Panc1 (cell line): Measurements from ENCODE around the gene AGBL1.

Source experiments
- CTCF ChIP-seq: fragments of 450-650 bp; IDR thresholded peaks from 2 replicates; pipeline ENCODE4 v1.5.1; 2017; ENCODE audit warnings: mild to moderate bottlenecking
- SIN3A ChIP-seq: IDR thresholded peaks from 2 replicates; pipeline ENCODE4 v1.6.1; 2012; ENCODE audit warnings: low read depth, mild to moderate bottlenecking, low read length, moderate library complexity, borderline replicate concordance; ENCODE audit not compliant: insufficient read depth

- no peak for TF ChIP-seq CTCF
- no peak for TF ChIP-seq SIN3A
Observed at GRCh38 chr15:86538141-86538540, 458.5 kb downstream of the AGBL1 start.
